ENCODE results near the gene RGS18.

RGS18 gene

GRCh38 chr1:192171123-192171522 lies 12.9 kb downstream of the RGS18 start:
- no peak overlapping the region for H3K4me3 ChIP-seq (replicated peaks; ENCODE audit: low read depth, low read length)
- DNase-seq (ENCODE audit: low read depth) = no peak
- no peak for TF ChIP-seq CTCF (IDR thresholded peaks at IDR 0.05; ENCODE audit: low read length, missing control alignments)

DNA sequence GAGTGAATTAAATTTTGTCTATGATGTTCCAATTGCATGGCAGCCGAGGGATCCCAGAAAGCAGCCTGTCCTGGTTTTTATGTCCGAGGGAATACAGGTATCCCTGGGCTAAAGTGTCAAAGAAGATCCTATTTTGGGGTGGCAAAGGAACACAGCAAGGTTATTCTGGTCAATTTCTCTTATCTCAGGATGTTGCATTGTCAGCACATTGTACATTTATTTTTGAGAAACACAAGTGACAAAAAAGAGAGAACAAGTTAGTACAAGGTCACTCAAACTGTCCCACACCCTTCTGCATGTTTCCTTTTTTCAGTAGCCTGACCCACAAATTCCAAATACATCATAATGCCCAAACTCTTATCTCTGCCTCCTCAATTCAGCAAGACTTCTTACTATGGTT lies 17.7 kb downstream of the RGS18 start:
- no peak overlapping the region for H3K4me3 ChIP-seq (replicated peaks; ENCODE audit: low read depth, low read length)
- no peak for DNase-seq (ENCODE audit: low read depth)
- no peak for TF ChIP-seq CTCF (IDR thresholded peaks at IDR 0.05; ENCODE audit: low read length, missing control alignments)

GRCh38 chr1:192183788-192184187 lies 25.5 kb downstream of the RGS18 start:
- no peak for DNase-seq (ENCODE audit: low read depth)
- no peak overlapping the region for H3K4me3 ChIP-seq (replicated peaks; ENCODE audit: low read depth, low read length)
- TF ChIP-seq CTCF (IDR thresholded peaks at IDR 0.05; ENCODE audit: low read length, missing control alignments) = no peak

GRCh38 chr1:192186197-192186596 lies 27.9 kb downstream of the RGS18 start:
- no peak overlapping the region for H3K4me3 ChIP-seq (replicated peaks; ENCODE audit: low read depth, low read length)
- no peak for TF ChIP-seq CTCF (IDR thresholded peaks at IDR 0.05; ENCODE audit: low read length, missing control alignments)
- no peak for DNase-seq (ENCODE audit: low read depth)

- no peak overlapping the region for H3K4me3 ChIP-seq (replicated peaks; ENCODE audit: low read depth, low read length)
- no peak for DNase-seq (ENCODE audit: low read depth)
- no peak for TF ChIP-seq CTCF (IDR thresholded peaks at IDR 0.05; ENCODE audit: low read length, missing control alignments)
Measured at GRCh38 chr1:192190066-192190465, 31.8 kb downstream of the RGS18 start.

GRCh38 chr1:192201303-192201702 lies 43.0 kb downstream of the RGS18 start:
- TF ChIP-seq CTCF (IDR thresholded peaks at IDR 0.05; ENCODE audit: low read length, missing control alignments) = no peak
- no peak for DNase-seq (ENCODE audit: low read depth)

GRCh38 chr1:192224396-192224795 lies 66.1 kb downstream of the RGS18 start:
- no peak for DNase-seq (ENCODE audit: low read depth)
- TF ChIP-seq CTCF (IDR thresholded peaks at IDR 0.05; ENCODE audit: low read length, missing control alignments) = no peak
- H3K4me3 ChIP-seq (replicated peaks; ENCODE audit: low read depth, low read length) = no peak overlapping the region

More at GRCh38 chr1:192201303-192201702, 43.0 kb downstream of the RGS18 start:
- no peak overlapping the region for H3K4me3 ChIP-seq (replicated peaks; ENCODE audit: low read depth, low read length)

Measured in fibroblast of pulmonary artery (primary cell).